ENCODE data around the gene PREB. TPM values are rescaled to one million over a fixed set of nuclear protein-coding genes. Genes with fewer than 3 reads are reported as not detected.

Gene PREB
- total and polyA plus RNA-seq, 2 of the 13 experiments (the other 11 are each of a cell fraction or from before 2014, with no cell fraction given): 112 to 192 TPM

GRCh38 chr2:27171351-27171848, 37.0 kb upstream of the PREB start (continued):
- TF ChIP-seq BRCA1 (CRISPR knock-in tag; IDR thresholded peaks at IDR 0.05) (peak; percentile 80; the same call in 1 of the 2 replicates), NR1H2 (CRISPR knock-in tag; IDR thresholded peaks at IDR 0.05; ENCODE audit: borderline replicate concordance, low read depth) (no peak), MTF1 (CRISPR knock-in tag; IDR thresholded peaks at IDR 0.05) (no peak), PHF5A (CRISPR knock-in tag; IDR thresholded peaks at IDR 0.05; ENCODE audit: low read depth, unreplicated experiment) (peak; percentile 91), NFKB2 (CRISPR knock-in tag; IDR thresholded peaks at IDR 0.05; ENCODE audit: borderline replicate concordance) (no peak), ZNF761 (CRISPR knock-in tag; conservative IDR thresholded peaks at IDR 0.05) (no peak), ZMAT5 (CRISPR knock-in tag; IDR thresholded peaks at IDR 0.05; ENCODE audit: borderline replicate concordance, low read depth) (no peak), CCAR2 (optimal IDR thresholded peaks at IDR 0.05; ENCODE audit: low read depth, low read length) (no peak), ISL2 (CRISPR knock-in tag; IDR thresholded peaks at IDR 0.05) (peak; percentile 97), HHEX (CRISPR knock-in tag; IDR thresholded peaks at IDR 0.05) (no peak), ATM (IDR thresholded peaks at IDR 0.05; ENCODE audit: borderline replicate concordance) (no peak), ZNF225 (CRISPR knock-in tag; IDR thresholded peaks at IDR 0.05) (no peak), ZNF296 (CRISPR knock-in tag; conservative IDR thresholded peaks at IDR 0.05) (no peak), RERE (CRISPR knock-in tag; IDR thresholded peaks at IDR 0.05; ENCODE audit: low read depth) (no peak; the same call in 1 of the 2 replicates), ZBTB39 (CRISPR knock-in tag; IDR thresholded peaks at IDR 0.05) (no peak), ATF7-NPFF (CRISPR knock-in tag; IDR thresholded peaks at IDR 0.05; ENCODE audit: low read depth) (no peak)
- TF ChIP-seq, protein P1, sequence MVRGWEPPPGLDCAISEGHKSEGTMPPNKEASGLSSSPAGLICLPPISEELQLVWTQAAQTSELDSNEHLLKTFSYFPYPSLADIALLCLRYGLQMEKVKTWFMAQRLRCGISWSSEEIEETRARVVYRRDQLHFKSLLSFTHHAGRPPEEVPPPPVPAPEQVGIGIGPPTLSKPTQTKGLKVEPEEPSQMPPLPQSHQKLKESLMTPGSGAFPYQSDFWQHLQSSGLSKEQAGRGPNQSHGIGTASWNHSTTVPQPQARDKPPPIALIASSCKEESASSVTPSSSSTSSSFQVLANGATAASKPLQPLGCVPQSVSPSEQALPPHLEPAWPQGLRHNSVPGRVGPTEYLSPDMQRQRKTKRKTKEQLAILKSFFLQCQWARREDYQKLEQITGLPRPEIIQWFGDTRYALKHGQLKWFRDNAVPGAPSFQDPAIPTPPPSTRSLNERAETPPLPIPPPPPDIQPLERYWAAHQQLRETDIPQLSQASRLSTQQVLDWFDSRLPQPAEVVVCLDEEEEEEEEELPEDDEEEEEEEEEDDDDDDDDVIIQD (CRISPR knock-in tag; IDR thresholded peaks at IDR 0.05; ENCODE audit: low read depth): peak; percentile 95
- TF ChIP-seq, protein P2, sequence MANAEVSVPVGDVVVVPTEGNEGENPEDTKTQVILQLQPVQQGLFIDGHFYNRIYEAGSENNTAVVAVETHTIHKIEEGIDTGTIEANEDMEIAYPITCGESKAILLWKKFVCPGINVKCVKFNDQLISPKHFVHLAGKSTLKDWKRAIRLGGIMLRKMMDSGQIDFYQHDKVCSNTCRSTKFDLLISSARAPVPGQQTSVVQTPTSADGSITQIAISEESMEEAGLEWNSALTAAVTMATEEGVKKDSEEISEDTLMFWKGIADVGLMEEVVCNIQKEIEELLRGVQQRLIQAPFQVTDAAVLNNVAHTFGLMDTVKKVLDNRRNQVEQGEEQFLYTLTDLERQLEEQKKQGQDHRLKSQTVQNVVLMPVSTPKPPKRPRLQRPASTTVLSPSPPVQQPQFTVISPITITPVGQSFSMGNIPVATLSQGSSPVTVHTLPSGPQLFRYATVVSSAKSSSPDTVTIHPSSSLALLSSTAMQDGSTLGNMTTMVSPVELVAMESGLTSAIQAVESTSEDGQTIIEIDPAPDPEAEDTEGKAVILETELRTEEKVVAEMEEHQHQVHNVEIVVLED (CRISPR knock-in tag; IDR thresholded peaks at IDR 0.05; ENCODE audit: borderline replicate concordance): peak; percentile 35; the same call in 1 of the 2 replicates
- TF ChIP-seq, protein P3, sequence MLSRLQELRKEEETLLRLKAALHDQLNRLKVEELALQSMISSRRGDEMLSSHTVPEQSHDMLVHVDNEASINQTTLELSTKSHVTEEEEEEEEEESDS (CRISPR knock-in tag; IDR thresholded peaks at IDR 0.05; ENCODE audit: borderline replicate concordance): 0 out of 2 replicates have a peak, but pooled peaks have one; percentile 36

All from HepG2 (cell line).